Erythroblast (primary cell): ENCODE data around the gene OLIG2.

Source experiments
- DNase-seq, 2 experiments: peaks; one replicate each; lab custom pipeline; 2025; lab: John Stamatoyannopoulos, UW
- GATA1 ChIP-seq: IDR thresholded peaks from 2 replicates; pipeline ENCODE4 v1.6.1; 2011; ENCODE audit warnings: low read depth, mild to moderate bottlenecking, control low read depth, low read length, moderate library complexity
- POLR2A ChIP-seq: IDR thresholded peaks from 2 replicates; pipeline ENCODE4 v1.6.1; 2011; ENCODE audit warnings: mild to moderate bottlenecking, low read length

The OLIG2 gene

GRCh38 chr21:33025489-33026442 is at the start of gene OLIG2:
Gene OLIG2 (plus strand): TSS chr21:33025935. CDS start chr21:33026863, 928 bp downstream.
- no peak for DNase-seq
- TF ChIP-seq GATA1 (no peak), POLR2A (no peak)

- no peak for DNase-seq
- no peak for TF ChIP-seq GATA1
- TF ChIP-seq POLR2A = no peak
Observed at GRCh38 chr21:32976791-32977190, 48.9 kb upstream of the OLIG2 start.

GRCh38 chr21:32977216-32977615 is 48.5 kb upstream of the OLIG2 start:
- no peak for TF ChIP-seq POLR2A
- no peak for TF ChIP-seq GATA1
- DNase-seq = no peak

- no peak for TF ChIP-seq GATA1
- TF ChIP-seq POLR2A = no peak
- no peak for DNase-seq
Observed at GRCh38 chr21:32978331-32979270, 47.1 kb upstream of the OLIG2 start.

GRCh38 chr21:32979598-32980268 is 46.0 kb upstream of the OLIG2 start:
- TF ChIP-seq POLR2A (no peak), GATA1 (no peak)
- DNase-seq = peak in 1 of 2 experiments; percentile 30

GRCh38 chr21:32981096-32981495 is 44.6 kb upstream of the OLIG2 start:
- DNase-seq = no peak
- no peak for TF ChIP-seq POLR2A
- no peak for TF ChIP-seq GATA1

- TF ChIP-seq POLR2A (no peak), GATA1 (no peak)
- no peak for DNase-seq
Observed at GRCh38 chr21:32990666-32991065, 35.1 kb upstream of the OLIG2 start.

GRCh38 chr21:32991361-32991760 is 34.4 kb upstream of the OLIG2 start:
- TF ChIP-seq GATA1 (no peak), POLR2A (no peak)
- DNase-seq = no peak

GRCh38 chr21:32993894-32994293 is 31.8 kb upstream of the OLIG2 start:
- DNase-seq = no peak
- no peak for TF ChIP-seq POLR2A
- TF ChIP-seq GATA1 = no peak

GRCh38 chr21:32994305-32994704 is 31.4 kb upstream of the OLIG2 start:
- TF ChIP-seq GATA1 = no peak
- TF ChIP-seq POLR2A = no peak
- DNase-seq = peak; percentile 19 to 57

GRCh38 chr21:33007747-33008146 is 18.0 kb upstream of the OLIG2 start:
- DNase-seq = no peak
- TF ChIP-seq GATA1 (no peak), POLR2A (no peak)

- DNase-seq = no peak
Observed at GRCh38 chr21:33008333-33009051, 17.2 kb upstream of the OLIG2 start.

GRCh38 chr21:33010931-33011330 is 14.8 kb upstream of the OLIG2 start:
- TF ChIP-seq GATA1 = no peak
- no peak for TF ChIP-seq POLR2A
- DNase-seq = no peak

More at GRCh38 chr21:33008333-33009051, 17.2 kb upstream of the OLIG2 start:
- no peak for TF ChIP-seq GATA1
